Mesenchymal stem cell (in vitro differentiated cells and primary cell): ENCODE measurements around the gene PTPRR. TPM values are rescaled to one million over a fixed set of nuclear protein-coding genes. Genes with fewer than 3 reads are reported as not detected.

ENCODE experiments used
- small RNA-seq: library from polyadenylated mRNA; stranded (forward); fragments of <200 nt; extraction: miRNeasy Mini kit (QIAGEN cat#:217004); gene quantifications from one replicate; pipeline ENCODE3, GENCODE V24; 2013; ENCODE audit warnings: low read depth

Gene PTPRR

Small RNA genes lying within 50 kb of the gene (small RNA-seq; reads per million reads assigned to genes)
- gene RF00019: not detected
